H9 (cell line): ENCODE measurements around the gene ACSM2B. TPM values are rescaled to one million over a fixed set of nuclear protein-coding genes. Genes with fewer than 3 reads are reported as not detected.

Source experiments
- DNase-seq: peaks from one replicate; pipeline ENCODE4 v3.0.0-alpha.2; 2017
- H2AFZ ChIP-seq: one replicate; pipeline ENCODE4 v1.6.1; 2013; ENCODE audit warnings: mild to moderate bottlenecking, low read length, control low read depth, moderate library complexity
- H2AK5ac ChIP-seq: 2 replicates; pipeline ENCODE4 v1.6.1; 2013; ENCODE audit warnings: low read length, control low read depth, mixed read lengths; ENCODE audit not compliant: insufficient read length
- H2BK120ac ChIP-seq: one replicate; pipeline ENCODE4 v1.6.1; 2013; ENCODE audit warnings: low read depth, mild to moderate bottlenecking, low read length, control low read depth, inconsistent platforms; ENCODE audit not compliant: poor library complexity, severe bottlenecking
- H2BK12ac ChIP-seq: 2 replicates; pipeline ENCODE4 v1.6.1; 2013; ENCODE audit warnings: low read length, control low read depth, mixed read lengths, low read depth; ENCODE audit not compliant: insufficient read length
- H2BK15ac ChIP-seq: 2 replicates; pipeline ENCODE4 v1.6.1; 2013; ENCODE audit warnings: low read depth, low read length, control low read depth
- H2BK20ac ChIP-seq: one replicate; pipeline ENCODE4 v1.6.1; 2013; ENCODE audit warnings: low read depth, mild to moderate bottlenecking, low read length, control low read depth, inconsistent platforms; ENCODE audit not compliant: poor library complexity, severe bottlenecking
- H2BK5ac ChIP-seq: 2 replicates; pipeline ENCODE4 v1.6.1; 2013; ENCODE audit warnings: low read length, control low read depth, mixed read lengths; ENCODE audit not compliant: insufficient read length
- H3K14ac ChIP-seq: 2 replicates; pipeline ENCODE4 v1.6.1; 2013; ENCODE audit warnings: low read length, control low read depth; ENCODE audit not compliant: insufficient read depth
- H3K18ac ChIP-seq: 2 replicates; pipeline ENCODE4 v1.6.1; 2013; ENCODE audit warnings: low read depth, mild to moderate bottlenecking, mixed read lengths, low read length, control low read depth; ENCODE audit not compliant: insufficient read length
- H3K23ac ChIP-seq: 2 replicates; pipeline ENCODE4 v1.6.1; 2013; ENCODE audit warnings: low read length, control low read depth, mixed read lengths, low read depth; ENCODE audit not compliant: insufficient read length
- H3K23me2 ChIP-seq: 2 replicates; pipeline ENCODE4 v1.6.1; 2013; ENCODE audit warnings: low read depth, mild to moderate bottlenecking, mixed read lengths, low read length, control low read depth; ENCODE audit not compliant: insufficient read length, poor library complexity, severe bottlenecking
- H3K27ac ChIP-seq: 2 replicates; pipeline ENCODE4 v1.5.1; 2013; ENCODE audit warnings: low read length, control low read depth, mixed read lengths, low read depth; ENCODE audit not compliant: insufficient read length
- H3K27me3 ChIP-seq: 2 replicates; pipeline ENCODE4 v1.6.1; 2013; ENCODE audit warnings: low read length, control low read depth, inconsistent platforms; ENCODE audit not compliant: insufficient read depth
- H3K4ac ChIP-seq: 2 replicates; pipeline ENCODE4 v1.6.1; 2013; ENCODE audit warnings: low read depth, mild to moderate bottlenecking, control low read depth, inconsistent platforms, low read length, moderate library complexity
- H3K4me1 ChIP-seq: 2 replicates; pipeline ENCODE4 v1.6.1; 2013; ENCODE audit warnings: low read length, control low read depth, inconsistent platforms; ENCODE audit not compliant: insufficient read depth
- H3K4me2 ChIP-seq: 2 replicates; pipeline ENCODE4 v1.6.1; 2013; ENCODE audit warnings: low read length, control low read depth, mixed read lengths; ENCODE audit not compliant: insufficient read length, insufficient read depth
- H3K56ac ChIP-seq: 2 replicates; pipeline ENCODE4 v1.6.1; 2013; ENCODE audit warnings: low read depth, mild to moderate bottlenecking, mixed read lengths, low read length, control low read depth; ENCODE audit not compliant: insufficient read length
- H3K79me1 ChIP-seq: 2 replicates; pipeline ENCODE4 v1.6.1; 2013; ENCODE audit warnings: low read depth, mild to moderate bottlenecking, moderate library complexity, low read length, control low read depth, inconsistent platforms; ENCODE audit not compliant: insufficient read depth, poor library complexity, severe bottlenecking
- H3K79me2 ChIP-seq: 2 replicates; pipeline ENCODE4 v1.6.1; 2013; ENCODE audit warnings: low read length, control low read depth, inconsistent platforms; ENCODE audit not compliant: insufficient read depth
- H3K9ac ChIP-seq: 2 replicates; pipeline ENCODE4 v1.6.1; 2013; ENCODE audit warnings: low read length, control low read depth, mixed read lengths; ENCODE audit not compliant: insufficient read length; ENCODE audit errors: extremely low read depth
- H3K9me3 ChIP-seq: one replicate; pipeline ENCODE4 v1.6.1; 2013; ENCODE audit warnings: low read depth, low read length, inconsistent platforms; ENCODE audit not compliant: control insufficient read depth
- H3T11ph ChIP-seq: one replicate; pipeline ENCODE4 v1.6.1; 2013; ENCODE audit warnings: mild to moderate bottlenecking, low read length, control low read depth, inconsistent platforms
- H4K20me1 ChIP-seq: one replicate; pipeline ENCODE4 v1.6.1; 2013; ENCODE audit not compliant: control insufficient read depth, insufficient read length, insufficient read depth
- H4K5ac ChIP-seq: 2 replicates; pipeline ENCODE4 v1.6.1; 2013; ENCODE audit warnings: low read depth, mild to moderate bottlenecking, mixed read lengths, low read length, control low read depth; ENCODE audit not compliant: insufficient read length
- H4K8ac ChIP-seq: replicated peaks from 2 replicates; pipeline ENCODE4 v1.6.1; 2013; ENCODE audit warnings: low read length, control low read depth, mixed read lengths, low read depth; ENCODE audit not compliant: insufficient read length
- H4K91ac ChIP-seq: 2 replicates; pipeline ENCODE4 v1.6.1; 2013; ENCODE audit warnings: low read depth, mild to moderate bottlenecking, moderate library complexity, mixed read lengths, low read length, control low read depth; ENCODE audit not compliant: insufficient read length
- H3K27ac Mint-ChIP-seq, 3 experiments: 2 replicates in 2 of 3; 3 replicates in 1 of 3; pipeline ENCODE4 v1.8.0; 2020 to 2021; ENCODE audit warnings: mixed read lengths in 3 of 3, mild to moderate bottlenecking in 1 of 3, moderate library complexity in 1 of 3
- H3K27me3 Mint-ChIP-seq: 2 replicates; pipeline ENCODE4 v1.8.0; 2021; ENCODE audit warnings: low read depth, mild to moderate bottlenecking, moderate library complexity, mixed read lengths
- H3K36me3 Mint-ChIP-seq, 3 experiments: 2 replicates in 2 of 3; 3 replicates in 1 of 3; pipeline ENCODE4 v1.8.0; 2020 to 2021; ENCODE audit warnings: low read depth in 3 of 3, mixed read lengths in 3 of 3; ENCODE audit not compliant: insufficient read depth in 1 of 3
- H3K4me1 Mint-ChIP-seq, 2 experiments: 2 replicates each; pipeline ENCODE4 v1.8.0; 2020; ENCODE audit warnings: mixed read lengths in 2 of 2
- H3K4me3 Mint-ChIP-seq, 2 experiments: 2 replicates in 1 of 2; 3 replicates in 1 of 2; pipeline ENCODE4 v1.8.0; 2020 to 2021; ENCODE audit warnings: mild to moderate bottlenecking in 2 of 2, mixed read lengths in 2 of 2, moderate library complexity in 1 of 2
- H3K9me3 Mint-ChIP-seq, 2 experiments: 2 replicates in 1 of 2; 3 replicates in 1 of 2; pipeline ENCODE4 v1.8.0; 2020; ENCODE audit warnings: mild to moderate bottlenecking in 2 of 2, mixed read lengths in 2 of 2, moderate library complexity in 1 of 2
- WGBS: extraction: QIAGEN DNeasy Blood & Tissue Kit; methylation state at CpG from one replicate; pipeline ENCODE4 v1.1.7; 2013; ENCODE audit warnings: missing lambda C conversion rate, low lambda C conversion rate, mixed read lengths; ENCODE audit not compliant: insufficient read length; ENCODE audit errors: extremely low coverage; 5-methylcytosine and 5-hydroxymethylcytosine counted together
- total RNA-seq: library from RNA; stranded (reverse); gene quantifications from 2 replicates; pipeline ENCODE4 v1.2.1, GENCODE V29; 2021
- TF ChIP-seq, protein P1 (sequence below): fragments of 200-600 bp; sonication (generic); conservative IDR thresholded peaks from 3 replicates; pipeline ENCODE4 v1.8.0; 2021; ENCODE audit warnings: antibody characterized with exemption, mild to moderate bottlenecking

ACSM2B gene
- total RNA-seq, 1 experiment from 2014 or later = not detected

DNA sequence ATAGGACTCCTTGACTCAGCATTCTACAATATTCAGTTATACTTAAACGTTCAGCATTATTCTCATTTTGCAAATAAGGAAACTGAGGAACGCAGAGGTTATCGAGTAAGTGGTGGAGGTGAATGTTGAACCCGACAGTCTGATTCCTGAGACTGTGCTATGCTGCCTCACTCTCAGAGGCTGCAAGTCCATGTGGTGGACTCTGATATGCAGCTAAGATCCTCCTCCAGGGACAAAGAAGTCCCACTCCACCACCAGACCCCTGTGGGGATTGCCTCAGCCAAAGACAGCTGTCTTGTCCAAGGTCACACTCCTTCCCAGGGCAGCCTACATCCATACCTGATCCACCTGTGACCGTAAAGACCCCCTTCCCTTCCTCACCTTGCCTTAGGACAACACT is 37.5 kb downstream of the ACSM2B start:
- no peak overlapping the region for H3K56ac ChIP-seq
- H4K8ac ChIP-seq = no peak overlapping the region
- TF ChIP-seq, protein P1, sequence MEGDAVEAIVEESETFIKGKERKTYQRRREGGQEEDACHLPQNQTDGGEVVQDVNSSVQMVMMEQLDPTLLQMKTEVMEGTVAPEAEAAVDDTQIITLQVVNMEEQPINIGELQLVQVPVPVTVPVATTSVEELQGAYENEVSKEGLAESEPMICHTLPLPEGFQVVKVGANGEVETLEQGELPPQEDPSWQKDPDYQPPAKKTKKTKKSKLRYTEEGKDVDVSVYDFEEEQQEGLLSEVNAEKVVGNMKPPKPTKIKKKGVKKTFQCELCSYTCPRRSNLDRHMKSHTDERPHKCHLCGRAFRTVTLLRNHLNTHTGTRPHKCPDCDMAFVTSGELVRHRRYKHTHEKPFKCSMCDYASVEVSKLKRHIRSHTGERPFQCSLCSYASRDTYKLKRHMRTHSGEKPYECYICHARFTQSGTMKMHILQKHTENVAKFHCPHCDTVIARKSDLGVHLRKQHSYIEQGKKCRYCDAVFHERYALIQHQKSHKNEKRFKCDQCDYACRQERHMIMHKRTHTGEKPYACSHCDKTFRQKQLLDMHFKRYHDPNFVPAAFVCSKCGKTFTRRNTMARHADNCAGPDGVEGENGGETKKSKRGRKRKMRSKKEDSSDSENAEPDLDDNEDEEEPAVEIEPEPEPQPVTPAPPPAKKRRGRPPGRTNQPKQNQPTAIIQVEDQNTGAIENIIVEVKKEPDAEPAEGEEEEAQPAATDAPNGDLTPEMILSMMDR = no peak
- Mint-ChIP-seq H3K27me3 (peaks cover 2% of the 10 kb centered on the region), H3K27ac (no peak overlapping the region), H3K4me3 (no peak overlapping the region), H3K4me1 (no peaks in the 10 kb centered on the region), H3K9me3 (peaks cover 0 to 27% of the 10 kb centered on the region in 2 experiments; a peak in 2 of 5 replicates), H3K36me3 (peaks cover 0 to 2% (median 0%) of the 10 kb centered on the region in 3 experiments; a peak in 2 of 7 replicates)
- H3K9ac ChIP-seq = no peak overlapping the region
- H2AFZ ChIP-seq = no peak overlapping the region
- H3T11ph ChIP-seq = no peak overlapping the region
- H3K4me1 ChIP-seq = no peaks in the 10 kb centered on the region
- no peak overlapping the region for H3K4ac ChIP-seq
- DNase-seq = no peak
- no peak overlapping the region for H2BK5ac ChIP-seq
- no peaks in the 10 kb centered on the region for H3K27me3 ChIP-seq
- H3K79me2 ChIP-seq = no peaks in the 10 kb centered on the region
- no peak overlapping the region for H3K23ac ChIP-seq
- H3K79me1 ChIP-seq = no peaks in the 10 kb centered on the region
- WGBS = no CpG with 5 or more reads among the region's 5 CpGs
- no peak overlapping the region for H2AK5ac ChIP-seq
- no peaks in the 10 kb centered on the region for H3K23me2 ChIP-seq
- H4K5ac ChIP-seq = no peak overlapping the region
- no peak overlapping the region for H3K27ac ChIP-seq
- H3K14ac ChIP-seq = no peak overlapping the region
- no peak overlapping the region for H2BK120ac ChIP-seq
- H2BK12ac ChIP-seq = no peak overlapping the region
- H3K4me2 ChIP-seq = no peak overlapping the region
- H4K91ac ChIP-seq = no peak overlapping the region
- H2BK20ac ChIP-seq = no peak overlapping the region
- no peak overlapping the region for H3K18ac ChIP-seq
- no peak overlapping the region for H2BK15ac ChIP-seq
- H4K20me1 ChIP-seq = no peaks in the 10 kb centered on the region
- H3K9me3 ChIP-seq = no peaks in the 10 kb centered on the region
